HG02840 (cell line): ENCODE measurements around the gene IGF1R.

ENCODE experiments used
- ATAC-seq: cut with Tn5 transposase; IDR thresholded peaks from one replicate; pipeline ENCODE4 v1.9.1; 2021; ENCODE audit warnings: mild to moderate bottlenecking, moderate library complexity, moderate number of reproducible peaks; ENCODE audit not compliant: unreplicated experiment, low FRiP score

The IGF1R gene

GRCh38 chr15:98966091-98966787, 317.9 kb downstream of the IGF1R start:
- ATAC-seq: no peak

- no peak for ATAC-seq
Measured at GRCh38 chr15:98967096-98967495, 318.8 kb downstream of the IGF1R start.

GRCh38 chr15:98967916-98968315, 319.6 kb downstream of the IGF1R start:
- no peak for ATAC-seq

- ATAC-seq: no peak
Measured at GRCh38 chr15:98968576-98968975, 320.2 kb downstream of the IGF1R start.

GRCh38 chr15:98969126-98969735, 320.9 kb downstream of the IGF1R start:
- no peak for ATAC-seq

- ATAC-seq: no peak
Measured at GRCh38 chr15:98970799-98971198, 322.5 kb downstream of the IGF1R start.

- no peak for ATAC-seq
Measured at GRCh38 chr15:98976500-98976899, 328.2 kb downstream of the IGF1R start.

GRCh38 chr15:98977441-98977840, 329.1 kb downstream of the IGF1R start:
- no peak for ATAC-seq

GRCh38 chr15:98978153-98978552, 329.8 kb downstream of the IGF1R start:
- ATAC-seq: no peak

- no peak for ATAC-seq
Measured at GRCh38 chr15:98980899-98981228, 332.5 kb downstream of the IGF1R start.

- ATAC-seq: no peak
Measured at GRCh38 chr15:98981851-98982722, 333.7 kb downstream of the IGF1R start.

- ATAC-seq: no peak
Measured at GRCh38 chr15:98983334-98983733, 335.0 kb downstream of the IGF1R start.

- no peak for ATAC-seq
Measured at GRCh38 chr15:98986281-98986680, 337.9 kb downstream of the IGF1R start.

- no peak for ATAC-seq
Measured at GRCh38 chr15:98994892-98995291, 346.6 kb downstream of the IGF1R start.

GRCh38 chr15:98996169-98996568, 347.8 kb downstream of the IGF1R start:
- ATAC-seq: no peak

- ATAC-seq: no peak
Measured at GRCh38 chr15:98996624-98997023, 348.3 kb downstream of the IGF1R start.

GRCh38 chr15:98997312-98997711, 349.0 kb downstream of the IGF1R start:
- no peak for ATAC-seq

GRCh38 chr15:98997755-98998154, 349.4 kb downstream of the IGF1R start:
- ATAC-seq: no peak

GRCh38 chr15:98998279-98998678, 349.9 kb downstream of the IGF1R start:
- ATAC-seq: no peak

- ATAC-seq: no peak
Measured at GRCh38 chr15:98999233-98999632, 350.9 kb downstream of the IGF1R start.

GRCh38 chr15:99002226-99002625, 353.9 kb downstream of the IGF1R start:
- ATAC-seq: no peak
